ENCODE measurements around the gene ECSIT. TPM values are rescaled to one million over a fixed set of nuclear protein-coding genes. Genes with fewer than 3 reads are reported as not detected.

Gene ECSIT
- total RNA-seq, 1 donor = 99.4 TPM

Small RNA genes within 50 kb of the gene (small RNA-seq; reads per million reads assigned to genes)
- gene MIR7974 (not detected), gene RN7SL833P (not detected)

Other genes starting within 250 kb of the ECSIT start
- gene TSPAN16, start 233.0 kb downstream of the ECSIT start, total RNA-seq = under 0.01 TPM
- gene RAB3D, start 189.5 kb downstream of the ECSIT start, total RNA-seq = 114 TPM
- 187 TPM for gene TMEM205, start 182.9 kb downstream of the ECSIT start, total RNA-seq
- gene CCDC159, start 182.6 kb downstream of the ECSIT start, total RNA-seq = 14.8 TPM
- 8.1 TPM for gene PLPPR2, start 173.7 kb downstream of the ECSIT start, total RNA-seq
- gene SWSAP1, start 154.5 kb downstream of the ECSIT start, total RNA-seq = 4.6 TPM
- gene EPOR, start 144.8 kb downstream of the ECSIT start, total RNA-seq = 21.8 TPM
- gene RGL3, start 109.8 kb downstream of the ECSIT start, total RNA-seq = not detected
- gene ODAD3, start 94.0 kb downstream of the ECSIT start, total RNA-seq = under 0.01 TPM
- gene PRKCSH, start 93.5 kb downstream of the ECSIT start, total RNA-seq = 221 TPM
- gene ELAVL3, start 48.1 kb downstream of the ECSIT start, total RNA-seq = 0.27 TPM
- gene ZNF653, start 23.3 kb downstream of the ECSIT start, total RNA-seq = 12.4 TPM
- under 0.01 TPM for gene CNN1, start 9.7 kb upstream of the ECSIT start, total RNA-seq
- 56.3 TPM for gene ELOF1, start 30.1 kb upstream of the ECSIT start, total RNA-seq
- gene ACP5, start 48.5 kb upstream of the ECSIT start, total RNA-seq = 18.0 TPM
- gene ZNF627, start 68.3 kb upstream of the ECSIT start, total RNA-seq = 13.5 TPM
- 4.8 TPM for gene ZNF823, start 209.8 kb upstream of the ECSIT start, total RNA-seq
- 4.6 TPM for gene ZNF441, start 237.9 kb upstream of the ECSIT start, total RNA-seq